HepG2 (cell line): ENCODE results near the gene ROM1. TPM values are rescaled to one million over a fixed set of nuclear protein-coding genes. Genes with fewer than 3 reads are reported as not detected.
A peak's percentile ranks its signal among the peaks of the same experiment; 100 is the strongest.

Experiments used
- AGO2 ChIP-seq: fragments of 200-400 bp; formaldehyde crosslinking; optimal IDR thresholded peaks from 2 replicates; pipeline ENCODE3; 2017; ENCODE audit warnings: mild to moderate bottlenecking, low read depth, low read length, moderate library complexity
- ARID2 ChIP-seq: sonication (generic); formaldehyde crosslinking; IDR thresholded peaks from 2 replicates; pipeline ENCODE4 v1.8.1; 2022; ENCODE audit warnings: mild to moderate bottlenecking, missing genetic modification reagents, borderline replicate concordance
- ELF4 ChIP-seq: sonication (generic); formaldehyde crosslinking; IDR thresholded peaks from 2 replicates; pipeline ENCODE4 v1.5.0; 2020; ENCODE audit warnings: missing genetic modification reagents, mild to moderate bottlenecking, moderate library complexity, borderline replicate concordance
- EZH2 ChIP-seq: conservative IDR thresholded peaks from 2 replicates; pipeline ENCODE4 v1.6.1; 2012; ENCODE audit warnings: mild to moderate bottlenecking, low read depth, low read length, moderate library complexity
- FOXP4 ChIP-seq: sonication (generic); formaldehyde crosslinking; IDR thresholded peaks from 2 replicates; pipeline ENCODE4 v1.4.0; 2020; ENCODE audit warnings: missing genetic modification reagents
- GABPA ChIP-seq, 2 experiments: IDR thresholded peaks; 2 replicates each; pipeline ENCODE4 v1.6.1; 2011 to 2016; ENCODE audit warnings: low read depth in 2 of 2, low read length in 1 of 2, missing biosample characterization in 1 of 2, missing genetic modification characterization in 1 of 2
- HMGXB4 ChIP-seq, 2 experiments: sonication (generic) in 1 of 2; formaldehyde crosslinking in 1 of 2; IDR thresholded peaks; 2 replicates each; pipeline versions ENCODE4 v1.4.0 to v1.6.1; 2018 to 2020; ENCODE audit warnings: missing genetic modification reagents in 2 of 2, borderline replicate concordance in 1 of 2, low read depth in 1 of 2, mild to moderate bottlenecking in 1 of 2, missing biosample characterization in 1 of 2
- MBD4 ChIP-seq: IDR thresholded peaks from 2 replicates; pipeline ENCODE4 v1.6.1; 2012; ENCODE audit warnings: low read length, inconsistent platforms, borderline replicate concordance
- MEIS1 ChIP-seq: sonication (generic); formaldehyde crosslinking; IDR thresholded peaks from 2 replicates; pipeline ENCODE4 v1.9.0; 2021; ENCODE audit warnings: mild to moderate bottlenecking, missing genetic modification reagents, moderate library complexity, borderline replicate concordance
- RBM39 ChIP-seq: fragments of 200-400 bp; formaldehyde crosslinking; IDR thresholded peaks from one replicate; pipeline ENCODE4 v1.6.1; 2018; ENCODE audit warnings: antibody characterized with exemption, mild to moderate bottlenecking, low read depth, low read length; ENCODE audit not compliant: poor library complexity, severe bottlenecking
- SOX5 ChIP-seq: IDR thresholded peaks from 2 replicates; pipeline ENCODE4 v1.6.1; 2016; ENCODE audit warnings: borderline replicate concordance
- SRY ChIP-seq: sonication (generic); formaldehyde crosslinking; IDR thresholded peaks from 2 replicates; pipeline ENCODE4 v1.8.0; 2022; ENCODE audit warnings: mild to moderate bottlenecking, missing genetic modification reagents
- TBX2 ChIP-seq: sonication (generic); formaldehyde crosslinking; IDR thresholded peaks from 2 replicates; pipeline ENCODE4 v1.5.0; 2020; ENCODE audit warnings: missing genetic modification reagents, mild to moderate bottlenecking, borderline replicate concordance
- THAP9 ChIP-seq: sonication (generic); formaldehyde crosslinking; IDR thresholded peaks from 2 replicates; pipeline ENCODE4; 2020; ENCODE audit warnings: missing genetic modification reagents, mild to moderate bottlenecking, borderline replicate concordance
- ZNF605 ChIP-seq: sonication (generic); formaldehyde crosslinking; IDR thresholded peaks from 2 replicates; pipeline ENCODE4 v1.8.0; 2022; ENCODE audit warnings: mild to moderate bottlenecking, missing genetic modification reagents
- ZNF660 ChIP-seq: sonication (generic); formaldehyde crosslinking; IDR thresholded peaks from 2 replicates; pipeline ENCODE4 v1.5.1; 2020; ENCODE audit warnings: mild to moderate bottlenecking, low read depth, missing genetic modification reagents, borderline replicate concordance
- ZNF747 ChIP-seq: sonication (generic); formaldehyde crosslinking; IDR thresholded peaks from 2 replicates; pipeline ENCODE4 v1.8.1; 2023; ENCODE audit warnings: missing genetic modification reagents, mild to moderate bottlenecking, borderline replicate concordance
- ZNF761 ChIP-seq: sonication (generic); formaldehyde crosslinking; conservative IDR thresholded peaks from 2 replicates; pipeline ENCODE4 v1.4.0; 2020; ENCODE audit warnings: mild to moderate bottlenecking, missing genetic modification reagents
- ZNF788 ChIP-seq: sonication (generic); formaldehyde crosslinking; IDR thresholded peaks from 2 replicates; pipeline ENCODE4 v1.5.0; 2020; ENCODE audit warnings: mild to moderate bottlenecking, missing genetic modification reagents, borderline replicate concordance
- ZSCAN20 ChIP-seq: sonication (generic); formaldehyde crosslinking; IDR thresholded peaks from 2 replicates; pipeline ENCODE4 v1.4.0; 2020; ENCODE audit warnings: missing genetic modification reagents, mild to moderate bottlenecking, borderline replicate concordance
- polyA plus RNA-seq, 8 experiments: library from polyadenylated mRNA; depleted of rRNA in 3 of 8; stranded (reverse) in 7 of 8; unstranded in 1 of 8; fragments of >200 nt; fragmentation: Illumina TruSeq in 4 of 8; extraction: Trizol in 4 of 8; gene quantifications; 2 replicates each; pipeline versions ENCODE4 v1.2.1 to v1.2.3, GENCODE V29; 2011 to 2016; ENCODE audit warnings: low read depth in 4 of 8, missing spikeins in 1 of 8, mixed read lengths in 1 of 8; ENCODE audit not compliant: insufficient read depth in 1 of 8
- total RNA-seq, 5 experiments: library from RNA; depleted of rRNA; stranded (reverse); fragments of >200 nt; fragmentation: Illumina TruSeq; extraction: Trizol; gene quantifications; 2 replicates each; pipeline ENCODE4 v1.2.3, GENCODE V29; 2016; ENCODE audit warnings: low read depth in 1 of 5

The ROM1 gene
- total and polyA plus RNA-seq, 2 of the 13 experiments (the other 11 are each of a cell fraction or from before 2014, with no cell fraction given), result 1.2 to 2.4 TPM

- TF ChIP-seq FOXP4 (CRISPR knock-in tag) (0 out of 2 replicates have a peak, but pooled peaks have one; percentile 5), RBM39 (peak; percentile 23), HMGXB4 (CRISPR knock-in tag; IDR thresholded peaks at IDR 0.05; ENCODE audit: borderline replicate concordance in 1 of 2, low read depth in 1 of 2) (0 out of 4 replicates have a peak, but pooled peaks of 1 of the 2 experiments have one; percentile 11), ZNF747 (CRISPR knock-in tag) (0 out of 2 replicates have a peak, but pooled peaks have one; percentile 53), GABPA (IDR thresholded peaks at IDR 0.05; ENCODE audit: low read depth, low read length) (no peak), GABPA (CRISPR knock-in tag; IDR thresholded peaks at IDR 0.05; ENCODE audit: low read depth) (0 out of 2 replicates have a peak, but pooled peaks have one; percentile 9), ZNF761 (0 out of 2 replicates have a peak, but pooled peaks have one; percentile 21), ZNF660 (no peak), ZSCAN20 (no peak; the same call in 1 of the 2 replicates), SRY (CRISPR knock-in tag) (0 out of 2 replicates have a peak, but pooled peaks have one; percentile 44), SOX5 (CRISPR knock-in tag) (no peak), ARID2 (CRISPR knock-in tag) (peak; percentile 72; the same call in 1 of the 2 replicates), ELF4 (CRISPR knock-in tag) (0 out of 2 replicates have a peak, but pooled peaks have one; percentile 33), ZNF788 (CRISPR knock-in tag) (peak; percentile 76; the same call in 1 of the 2 replicates), TBX2 (CRISPR knock-in tag) (peak; percentile 49), ZNF605 (CRISPR knock-in tag) (peak; percentile 11; the same call in 1 of the 2 replicates), MEIS1 (0 out of 2 replicates have a peak, but pooled peaks have one; percentile 5), MBD4 (0 out of 2 replicates have a peak, but pooled peaks have one; percentile 39), AGO2 (peak; percentile 80), THAP9 (CRISPR knock-in tag) (no peak), EZH2 (no peak)
Observed at GRCh38 chr11:62574363-62575071, 38.5 kb upstream of the ROM1 start (continued).
